ENCODE measurements around the gene LFNG.

GRCh38 chr7:2541291-2542010, 21.9 kb downstream of the LFNG start:
- TF ChIP-seq ZNF792 (CRISPR knock-in tag; IDR thresholded peaks at IDR 0.05) = no peak
- no peak for TF ChIP-seq SMARCC2 (IDR thresholded peaks at IDR 0.05)

Measured in HepG2 (cell line).